Nephron progenitor cell (in vitro differentiated cells): Measurements from ENCODE around the gene NXF2B.

ENCODE experiments used
- DNase-seq: peaks from one replicate; pipeline ENCODE4 v3.0.0; 2021
- H3K27ac Mint-ChIP-seq: 2 replicates; pipeline ENCODE4 v1.8.0; 2021; ENCODE audit warnings: mild to moderate bottlenecking, moderate library complexity, mixed read lengths
- H3K27me3 Mint-ChIP-seq: 2 replicates; pipeline ENCODE4 v1.8.0; 2021; ENCODE audit warnings: mild to moderate bottlenecking, low read depth, mixed read lengths; ENCODE audit not compliant: poor library complexity
- H3K36me3 Mint-ChIP-seq: 2 replicates; pipeline ENCODE4 v1.8.0; 2021; ENCODE audit warnings: low read depth, mixed read lengths
- H3K4me1 Mint-ChIP-seq: 2 replicates; pipeline ENCODE4 v1.8.0; 2021; ENCODE audit warnings: mixed read lengths
- H3K4me3 Mint-ChIP-seq: 2 replicates; pipeline ENCODE4 v1.8.0; 2021; ENCODE audit warnings: mild to moderate bottlenecking, moderate library complexity, mixed read lengths
- H3K9me3 Mint-ChIP-seq: 2 replicates; pipeline ENCODE4 v1.8.0; 2021; ENCODE audit warnings: mild to moderate bottlenecking, moderate library complexity, mixed read lengths
- CTCF ChIP-seq: fragments of 200-600 bp; sonication (generic); IDR thresholded peaks from 2 replicates; pipeline ENCODE4 v1.5.0; 2021; ENCODE audit warnings: antibody characterized with exemption

The NXF2B gene

GRCh38 chrX:102338162-102338561, 101.6 kb downstream of the NXF2B start:
- no peaks in the 10 kb centered on the region for H3K4me1 Mint-ChIP-seq
- TF ChIP-seq CTCF, result no peak
- no peaks in the 10 kb centered on the region for H3K36me3 Mint-ChIP-seq
- no peak overlapping the region for H3K4me3 Mint-ChIP-seq
- H3K27me3 Mint-ChIP-seq, result no peaks in the 10 kb centered on the region
- H3K27ac Mint-ChIP-seq, result no peak overlapping the region
- no peak for DNase-seq
- H3K9me3 Mint-ChIP-seq, result peaks cover 17% of the 10 kb centered on the region
